Glutamatergic neuron (in vitro differentiated cells): ENCODE data around the gene TSGA10IP. TPM values are rescaled to one million over a fixed set of nuclear protein-coding genes. Genes with fewer than 3 reads are reported as not detected.
A peak's percentile ranks its signal among the peaks of the same experiment; 100 is the strongest.

Experiments used
- DNase-seq: peaks from one replicate; pipeline ENCODE4 v3.0.0; 2022
- H3K27ac Mint-ChIP-seq: one replicate; pipeline ENCODE4 v1.8.0; 2020; ENCODE audit warnings: mild to moderate bottlenecking, mixed read lengths, inconsistent platforms; ENCODE audit not compliant: unreplicated experiment
- H3K27me3 Mint-ChIP-seq: one replicate; pipeline ENCODE4 v1.8.0; 2020; ENCODE audit warnings: mild to moderate bottlenecking, moderate library complexity, mixed read lengths, inconsistent platforms; ENCODE audit not compliant: unreplicated experiment
- H3K36me3 Mint-ChIP-seq: one replicate; pipeline ENCODE4 v1.8.0; 2020; ENCODE audit warnings: mild to moderate bottlenecking, mixed read lengths, inconsistent platforms; ENCODE audit not compliant: unreplicated experiment
- H3K4me1 Mint-ChIP-seq: one replicate; pipeline ENCODE4 v1.8.0; 2020; ENCODE audit warnings: mild to moderate bottlenecking, low read depth, mixed read lengths, inconsistent platforms; ENCODE audit not compliant: unreplicated experiment
- H3K4me3 Mint-ChIP-seq: one replicate; pipeline ENCODE4 v1.8.0; 2020; ENCODE audit warnings: mild to moderate bottlenecking, mixed read lengths, inconsistent platforms; ENCODE audit not compliant: unreplicated experiment
- H3K9me3 Mint-ChIP-seq: one replicate; pipeline ENCODE4 v1.8.0; 2020; ENCODE audit warnings: mild to moderate bottlenecking, moderate library complexity, mixed read lengths, inconsistent platforms; ENCODE audit not compliant: unreplicated experiment
- total RNA-seq: library from RNA; stranded (reverse); fragmentation: NEBNext Ultra II Directional; extraction: Animal tissue kit (Norgen Biotek cat#: 25700); gene quantifications from one replicate; pipeline ENCODE4 v1.2.1, GENCODE V29; 2021; ENCODE audit not compliant: unreplicated experiment
- TF ChIP-seq, protein P1 (sequence below): fragments of 200-600 bp; sonication (generic); IDR thresholded peaks from one replicate; pipeline ENCODE4 v1.5.0; 2021; ENCODE audit not compliant: partially characterized antibody, unreplicated experiment

TSGA10IP gene
- total RNA-seq, 1 donor from 2014 or later = not detected

DNA sequence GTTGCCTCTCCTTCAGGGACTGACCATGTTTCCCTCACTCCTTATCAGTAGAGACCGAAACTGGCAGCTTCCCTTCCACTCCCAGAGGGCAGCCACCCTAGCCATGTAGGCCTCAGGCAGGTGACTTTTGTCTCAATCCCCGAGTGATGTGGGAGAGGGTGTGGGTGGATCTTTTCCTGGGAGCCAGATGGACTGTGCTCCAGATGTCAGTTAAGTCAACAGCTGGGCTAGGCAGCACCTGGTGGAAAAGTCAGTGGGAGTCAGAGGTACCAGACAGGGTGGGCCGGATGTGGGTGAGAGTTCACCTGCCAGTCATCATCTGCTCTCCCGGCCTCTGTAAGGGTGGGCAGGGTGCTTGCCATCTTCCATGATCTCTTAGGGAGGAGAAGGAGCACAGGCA lies 58.9 kb downstream of the TSGA10IP start:
- H3K27ac Mint-ChIP-seq = peak overlapping the region; percentile 17
- H3K4me3 Mint-ChIP-seq = no peak overlapping the region
- TF ChIP-seq, protein P1, sequence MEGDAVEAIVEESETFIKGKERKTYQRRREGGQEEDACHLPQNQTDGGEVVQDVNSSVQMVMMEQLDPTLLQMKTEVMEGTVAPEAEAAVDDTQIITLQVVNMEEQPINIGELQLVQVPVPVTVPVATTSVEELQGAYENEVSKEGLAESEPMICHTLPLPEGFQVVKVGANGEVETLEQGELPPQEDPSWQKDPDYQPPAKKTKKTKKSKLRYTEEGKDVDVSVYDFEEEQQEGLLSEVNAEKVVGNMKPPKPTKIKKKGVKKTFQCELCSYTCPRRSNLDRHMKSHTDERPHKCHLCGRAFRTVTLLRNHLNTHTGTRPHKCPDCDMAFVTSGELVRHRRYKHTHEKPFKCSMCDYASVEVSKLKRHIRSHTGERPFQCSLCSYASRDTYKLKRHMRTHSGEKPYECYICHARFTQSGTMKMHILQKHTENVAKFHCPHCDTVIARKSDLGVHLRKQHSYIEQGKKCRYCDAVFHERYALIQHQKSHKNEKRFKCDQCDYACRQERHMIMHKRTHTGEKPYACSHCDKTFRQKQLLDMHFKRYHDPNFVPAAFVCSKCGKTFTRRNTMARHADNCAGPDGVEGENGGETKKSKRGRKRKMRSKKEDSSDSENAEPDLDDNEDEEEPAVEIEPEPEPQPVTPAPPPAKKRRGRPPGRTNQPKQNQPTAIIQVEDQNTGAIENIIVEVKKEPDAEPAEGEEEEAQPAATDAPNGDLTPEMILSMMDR = no peak
- H3K4me1 Mint-ChIP-seq = peaks cover 11% of the 10 kb centered on the region
- no peak for DNase-seq
- H3K36me3 Mint-ChIP-seq = no peaks in the 10 kb centered on the region
- peaks cover 2% of the 10 kb centered on the region for H3K9me3 Mint-ChIP-seq
- H3K27me3 Mint-ChIP-seq = peaks cover 10% of the 10 kb centered on the region

DNA sequence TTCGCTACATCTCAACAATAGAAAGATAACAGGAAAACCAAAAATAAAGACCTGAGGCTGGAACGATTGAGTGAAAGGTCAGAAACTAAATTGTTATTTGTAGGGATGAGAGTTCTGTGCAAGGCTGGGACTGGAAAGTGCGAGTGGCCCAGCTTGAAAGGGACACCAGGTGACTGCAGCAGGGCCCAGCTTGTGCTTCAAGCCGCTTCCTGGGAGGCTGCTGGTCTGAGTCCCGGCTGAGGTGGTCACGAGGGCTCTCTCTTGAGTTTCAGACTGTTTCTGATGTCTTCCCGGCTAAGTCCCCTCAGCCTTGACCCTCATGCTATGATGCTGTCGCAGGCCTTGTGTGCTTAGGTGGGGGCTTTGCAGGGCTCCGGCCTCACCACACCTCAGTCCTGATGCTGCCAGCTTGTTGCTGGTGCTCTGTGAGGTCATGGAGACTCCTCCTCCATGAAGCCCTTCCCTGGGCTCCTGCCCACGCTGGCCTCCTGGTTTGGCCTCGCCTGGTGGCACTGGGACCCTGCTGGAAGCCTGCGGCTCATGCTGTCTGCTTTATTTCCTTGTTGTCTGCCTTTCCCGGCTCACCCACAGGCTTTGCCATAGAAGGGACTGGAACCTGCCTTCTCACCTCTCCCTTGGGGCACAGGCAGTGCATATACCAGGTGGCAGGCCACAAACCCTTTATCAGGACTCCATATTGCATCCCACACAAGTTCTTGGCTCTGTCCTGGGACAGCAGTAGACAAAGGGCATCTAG lies 61.0 kb downstream of the TSGA10IP start:
- Mint-ChIP-seq H3K27me3 (peaks cover 11% of the 10 kb centered on the region), H3K27ac (no peak overlapping the region), H3K4me1 (peaks cover 8% of the 10 kb centered on the region), H3K4me3 (no peak overlapping the region), H3K36me3 (no peaks in the 10 kb centered on the region), H3K9me3 (peaks cover 2% of the 10 kb centered on the region)
- no peak for DNase-seq
- TF ChIP-seq, protein P1 = no peak

DNA sequence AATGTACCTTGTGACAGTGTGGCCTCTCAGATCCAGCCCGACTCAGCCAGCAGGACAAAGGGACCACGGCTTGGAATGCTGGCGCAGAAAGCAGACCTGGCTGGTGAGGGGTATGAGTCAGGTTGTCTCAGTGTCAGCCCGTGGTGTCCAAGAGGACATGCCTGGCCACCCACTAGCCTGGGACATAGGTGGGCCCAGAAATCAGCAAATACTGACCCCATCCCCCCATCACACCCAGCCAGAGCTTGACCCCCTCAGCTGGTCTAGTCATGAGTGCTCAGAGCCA lies 61.6 kb downstream of the TSGA10IP start:
- Mint-ChIP-seq H3K9me3 (peaks cover 2% of the 10 kb centered on the region), H3K4me3 (no peak overlapping the region), H3K27me3 (peaks cover 8% of the 10 kb centered on the region), H3K4me1 (peaks cover 7% of the 10 kb centered on the region), H3K36me3 (no peaks in the 10 kb centered on the region), H3K27ac (no peak overlapping the region)
- TF ChIP-seq, protein P1 = no peak
- no peak for DNase-seq

DNA sequence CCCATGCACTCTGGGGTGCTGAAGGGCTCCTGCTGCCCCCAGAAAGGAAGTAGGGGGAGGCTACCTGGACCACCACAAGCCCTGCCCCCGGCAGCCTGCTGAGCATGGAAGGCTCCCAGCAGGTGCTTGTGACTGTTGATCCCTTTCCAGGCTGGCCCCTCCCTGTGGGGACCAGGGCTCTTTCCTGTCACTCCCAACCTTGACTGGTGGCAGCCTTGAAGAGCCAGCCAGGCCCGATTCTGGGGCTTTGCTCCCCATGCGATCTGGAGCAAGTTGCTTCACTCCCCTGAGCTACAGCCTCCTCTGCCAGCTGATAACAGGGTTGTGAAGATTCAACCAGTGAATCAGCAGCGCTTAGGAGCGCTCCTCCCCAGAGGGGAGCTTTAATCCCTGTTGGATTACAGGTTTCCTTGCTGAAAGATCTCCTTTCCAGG lies 61.9 kb downstream of the TSGA10IP start:
- H3K27ac Mint-ChIP-seq = no peak overlapping the region
- H3K4me3 Mint-ChIP-seq = no peak overlapping the region
- TF ChIP-seq, protein P1 = no peak
- peaks cover 7% of the 10 kb centered on the region for H3K4me1 Mint-ChIP-seq
- no peak for DNase-seq
- H3K36me3 Mint-ChIP-seq = no peaks in the 10 kb centered on the region
- peaks cover 2% of the 10 kb centered on the region for H3K9me3 Mint-ChIP-seq
- peaks cover 6% of the 10 kb centered on the region for H3K27me3 Mint-ChIP-seq

DNA sequence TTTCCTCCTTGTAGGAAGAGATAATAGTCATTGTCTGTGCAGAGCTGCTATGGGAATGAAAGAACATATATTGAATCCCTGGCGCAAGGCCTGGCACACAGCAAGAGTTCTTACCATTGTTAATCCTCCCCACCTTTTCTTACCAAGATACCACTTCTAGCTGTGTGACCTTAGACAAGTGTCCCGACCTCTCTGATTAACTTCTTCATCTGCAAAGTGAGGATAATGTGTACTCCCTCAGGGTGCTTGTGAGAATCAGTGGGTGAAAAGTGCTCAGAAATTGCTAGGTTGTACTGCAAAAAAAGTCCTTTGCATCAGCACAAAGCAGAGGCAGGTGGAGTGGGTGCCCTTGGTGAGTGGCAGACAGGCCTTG lies 62.8 kb downstream of the TSGA10IP start:
- TF ChIP-seq, protein P1 = no peak
- Mint-ChIP-seq H3K4me3 (no peak overlapping the region), H3K27ac (no peak overlapping the region), H3K9me3 (no peaks in the 10 kb centered on the region), H3K27me3 (peaks cover 6% of the 10 kb centered on the region), H3K4me1 (peaks cover 3% of the 10 kb centered on the region), H3K36me3 (no peaks in the 10 kb centered on the region)
- no peak for DNase-seq
